Stimulated activated CD4-positive, alpha-beta T cell treated with anti-CD3 and anti-CD28 coated beads, Interleukin-1b, Interleukin-23, amount 100 ng/mL, for 24 hours (primary cell): ENCODE measurements around the gene LRRC7.

ENCODE experiments used
- DNase-seq, 4 experiments: peaks; one replicate each; pipeline ENCODE4 v3.0.0-alpha.2; 2020; ENCODE audit warnings: low read depth in 4 of 4, low spot score in 1 of 4

LRRC7 gene

DNA sequence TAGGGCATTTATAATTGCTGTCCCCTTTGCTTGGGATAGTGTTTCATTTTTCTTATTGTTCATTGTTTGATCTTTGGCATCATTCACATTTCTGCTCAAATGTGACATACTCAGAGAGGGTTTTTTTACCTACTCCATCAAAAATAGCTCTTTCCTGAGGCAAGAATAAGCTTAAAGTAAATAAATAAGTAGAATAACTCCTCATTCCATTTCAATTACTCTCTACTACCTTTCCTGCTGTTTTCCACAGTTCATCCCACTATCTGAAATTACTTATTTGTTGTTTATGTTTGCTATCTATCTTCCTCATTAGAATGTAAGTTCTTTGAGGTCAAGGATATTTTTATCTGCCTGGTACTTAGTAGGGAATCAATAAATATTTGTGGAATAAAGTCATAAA, 517.8 kb downstream of the LRRC7 start:
- no peak for DNase-seq

DNA sequence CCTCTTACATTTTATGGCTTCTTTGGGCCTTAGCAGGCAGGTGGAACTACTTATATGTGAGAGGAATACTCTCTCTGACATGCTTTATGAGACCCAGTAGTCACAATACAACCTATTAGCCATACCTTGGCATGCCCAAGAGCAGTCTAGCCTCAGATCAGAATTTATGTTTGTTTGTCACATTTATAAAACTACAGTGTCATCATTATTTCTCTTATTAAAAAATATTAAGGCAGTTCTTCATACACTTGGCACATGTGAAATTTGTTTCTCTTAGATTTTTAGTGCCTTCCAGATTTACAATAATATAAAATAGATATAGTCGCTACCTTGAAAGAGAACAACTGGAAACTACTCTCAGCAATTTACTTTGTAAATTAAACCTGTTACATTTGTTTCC, 519.2 kb downstream of the LRRC7 start:
- no peak for DNase-seq

DNA sequence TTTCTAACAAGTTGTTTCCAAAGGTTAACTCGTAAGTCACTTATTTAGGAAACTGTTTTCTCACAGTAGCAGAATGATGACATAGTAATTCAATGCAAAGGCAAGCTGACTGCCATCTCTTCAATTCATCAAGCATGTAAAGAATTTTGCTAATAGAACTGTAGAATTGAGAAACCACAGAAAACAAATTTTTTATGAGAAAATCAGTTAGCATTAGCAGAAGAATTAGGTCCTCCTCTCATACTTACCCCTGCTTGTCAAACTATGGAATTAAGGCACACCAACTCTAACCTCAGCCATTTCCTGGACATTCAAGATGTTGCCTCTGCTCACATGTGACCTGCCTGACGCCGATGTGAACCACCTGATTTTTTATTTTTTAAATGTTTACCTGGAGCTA, 522.4 kb downstream of the LRRC7 start:
- DNase-seq, result no peak

DNA sequence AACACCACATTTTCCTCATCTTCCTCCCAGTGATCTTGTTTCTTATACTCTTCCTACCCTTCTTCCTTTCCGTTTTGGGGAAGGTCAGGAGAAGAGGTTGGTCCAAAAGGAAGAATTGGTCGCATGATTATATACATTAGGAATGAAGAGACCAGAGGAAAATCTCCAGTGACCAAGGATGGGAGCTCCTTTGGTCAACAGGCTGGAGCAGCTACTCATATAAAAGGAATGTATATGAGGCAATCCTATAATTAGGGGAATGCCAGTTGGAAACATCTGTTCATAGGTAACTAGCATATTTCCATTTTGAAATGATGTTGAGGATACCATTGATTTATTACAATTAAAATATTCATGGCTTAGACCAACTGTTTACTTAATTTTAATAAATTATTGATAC, 523.2 kb downstream of the LRRC7 start:
- DNase-seq, result no peak

DNA sequence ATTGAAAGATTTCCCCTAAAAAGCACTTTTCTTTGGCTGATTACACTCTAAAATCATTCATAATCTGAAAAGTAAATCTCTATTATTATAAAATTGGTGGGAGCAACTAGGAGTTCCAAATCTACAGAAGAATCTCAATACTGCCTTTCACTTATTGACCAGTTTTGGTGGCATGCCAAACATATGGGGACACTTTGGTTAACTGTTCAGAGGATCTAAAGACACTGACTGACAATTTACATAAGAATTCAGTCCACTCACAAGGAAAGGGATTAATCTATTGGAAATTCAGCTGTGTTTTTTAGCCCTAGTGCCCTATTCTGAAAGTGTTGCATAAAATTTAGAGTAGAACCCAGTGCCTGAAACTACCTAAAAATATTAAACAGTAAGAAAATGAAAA, 524.1 kb downstream of the LRRC7 start:
- DNase-seq, result no peak

DNA sequence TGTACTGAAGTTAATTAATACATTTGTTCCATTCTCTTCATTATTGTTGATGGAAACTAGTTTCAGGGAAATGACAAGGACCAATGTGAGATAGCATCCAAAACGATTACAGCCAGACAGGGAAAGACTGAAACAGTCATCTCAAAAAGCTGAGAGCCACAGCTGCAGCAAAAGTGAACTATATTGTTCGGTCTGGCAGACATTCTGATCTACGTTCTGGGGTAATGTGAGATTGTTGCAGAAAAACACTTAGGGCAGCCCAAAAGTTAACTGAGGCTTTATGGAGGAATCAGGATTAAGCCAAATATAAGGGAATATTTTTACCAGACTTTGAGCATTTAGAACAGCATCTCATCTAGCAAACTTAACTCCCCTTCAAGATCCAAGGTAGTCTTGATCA, 524.8 kb downstream of the LRRC7 start:
- no peak for DNase-seq

DNA sequence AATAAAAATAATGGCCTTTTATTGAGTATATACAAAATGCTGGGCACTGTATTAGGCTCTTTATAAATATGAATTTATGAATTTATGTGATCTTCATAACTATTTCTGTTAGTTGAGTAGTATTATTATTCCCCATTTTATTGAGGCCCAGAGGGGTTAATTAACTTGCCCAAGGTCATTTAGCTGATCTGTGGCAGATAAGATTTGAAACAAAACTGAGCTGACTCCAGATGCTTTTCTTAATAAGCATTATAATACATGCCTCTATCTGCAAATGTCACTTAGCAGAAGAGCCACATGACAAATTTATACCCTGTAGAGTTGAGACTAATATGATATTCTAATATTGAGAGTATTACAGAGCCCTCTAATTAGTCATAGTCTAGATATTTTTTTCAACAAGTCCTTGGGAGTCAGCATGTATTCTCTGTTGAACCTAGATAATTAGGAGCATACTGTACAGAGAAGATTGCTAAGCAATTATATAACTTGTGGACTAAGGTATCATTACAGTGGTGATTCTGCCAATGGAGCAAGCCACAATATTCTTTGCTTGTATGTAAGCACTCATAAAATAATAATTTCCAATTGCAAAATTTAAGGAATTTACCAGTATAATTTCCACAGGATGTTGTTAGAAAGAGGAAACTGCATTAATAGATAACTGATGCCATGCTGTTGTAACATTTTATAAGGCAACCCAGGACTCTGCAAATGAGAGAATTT, 525.7 kb downstream of the LRRC7 start:
- no peak for DNase-seq

DNA sequence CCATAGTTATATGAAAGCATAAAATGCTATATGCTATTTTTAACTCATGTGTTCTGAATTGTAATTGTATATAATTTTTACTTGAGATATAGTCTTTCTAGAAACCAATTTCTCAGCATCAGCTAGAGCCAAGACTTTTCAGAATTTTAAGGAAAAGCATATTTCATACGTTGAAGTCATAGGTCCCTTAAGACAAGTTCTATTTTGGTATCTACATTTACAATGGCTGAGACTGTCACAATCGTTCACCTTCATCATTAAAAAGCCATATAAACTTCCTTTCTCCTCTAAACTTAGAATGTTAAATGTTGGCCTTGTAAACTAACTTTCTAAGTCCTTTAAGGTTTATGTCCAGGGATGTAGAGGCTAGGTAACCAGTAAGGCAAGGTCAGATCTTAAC, 533.5 kb downstream of the LRRC7 start:
- no peak for DNase-seq

DNA sequence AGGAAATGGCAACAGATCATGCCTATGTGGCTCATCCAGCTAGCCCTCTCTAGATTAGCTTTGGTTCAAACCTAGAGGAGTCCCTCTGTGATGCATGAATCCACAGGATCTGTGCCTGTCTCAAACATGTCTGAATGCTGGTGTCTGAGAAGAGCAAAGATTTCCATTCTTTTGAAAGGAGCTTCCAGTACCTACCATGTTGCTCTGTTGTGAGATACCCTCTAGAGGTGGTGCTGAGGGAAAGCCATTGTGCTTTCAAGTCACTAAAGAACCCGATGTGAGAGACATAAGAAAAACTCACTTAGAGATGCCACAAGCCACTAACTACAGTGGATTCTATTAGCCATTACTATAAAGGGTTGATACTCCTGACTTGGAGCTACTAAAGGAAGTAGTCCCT, 534.1 kb downstream of the LRRC7 start:
- DNase-seq, result no peak

DNA sequence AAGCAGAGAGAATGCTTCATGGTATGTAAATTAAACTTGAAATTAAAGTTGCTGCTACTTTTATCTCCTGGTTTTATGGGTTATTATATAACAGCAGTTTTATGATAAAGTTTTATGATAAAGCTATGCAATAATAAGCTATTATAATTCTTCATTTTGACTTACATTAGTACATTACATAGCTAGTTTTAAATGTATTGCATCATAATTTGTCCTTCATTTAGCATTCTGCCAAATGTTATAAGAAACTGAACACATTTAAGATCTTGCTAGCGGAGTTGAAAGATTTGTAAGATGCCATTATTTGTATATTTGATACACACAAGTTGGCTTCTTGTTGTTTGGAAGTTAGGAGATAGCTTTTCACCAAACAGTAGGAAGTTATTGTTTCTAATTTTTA, 536.0 kb downstream of the LRRC7 start:
- no peak for DNase-seq

DNA sequence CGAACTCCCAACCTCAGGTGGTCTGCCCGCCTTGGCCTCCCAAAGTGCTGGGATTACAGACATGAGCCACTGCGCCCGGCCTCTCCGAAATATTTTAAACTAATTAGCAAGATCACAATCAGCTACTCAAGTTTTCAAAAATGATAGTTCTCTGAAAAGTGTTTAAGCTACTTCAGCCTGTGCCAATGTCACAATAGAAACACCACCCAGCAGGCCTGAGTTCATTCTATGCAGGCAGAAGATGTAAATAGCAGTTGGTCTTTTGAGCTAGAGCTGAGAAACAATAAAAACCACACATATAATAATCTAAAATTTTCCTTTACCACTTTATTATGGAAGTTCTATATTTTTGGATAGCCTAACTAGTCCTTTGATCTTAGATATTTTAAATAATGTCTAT, 541.5 kb downstream of the LRRC7 start:
- no peak for DNase-seq

DNA sequence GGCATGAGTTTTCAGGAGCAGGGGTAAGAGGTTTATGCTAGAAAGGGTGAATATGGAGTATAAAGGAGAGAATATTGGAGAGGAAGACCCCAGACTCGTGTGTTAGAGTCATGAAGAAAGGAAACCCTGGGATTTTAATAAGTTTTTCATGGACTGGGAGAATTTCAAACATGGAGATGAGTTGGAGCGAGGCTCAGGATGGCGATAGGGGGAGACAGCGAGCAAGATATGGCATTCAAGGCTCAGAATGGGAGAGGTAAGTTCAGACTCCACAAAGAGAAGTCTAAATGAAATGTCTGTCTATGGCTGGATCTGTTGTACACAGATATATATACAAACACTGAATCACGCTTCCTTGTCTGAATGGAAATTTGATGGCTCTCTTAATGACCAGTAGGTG, 545.1 kb downstream of the LRRC7 start:
- DNase-seq, result no peak

DNA sequence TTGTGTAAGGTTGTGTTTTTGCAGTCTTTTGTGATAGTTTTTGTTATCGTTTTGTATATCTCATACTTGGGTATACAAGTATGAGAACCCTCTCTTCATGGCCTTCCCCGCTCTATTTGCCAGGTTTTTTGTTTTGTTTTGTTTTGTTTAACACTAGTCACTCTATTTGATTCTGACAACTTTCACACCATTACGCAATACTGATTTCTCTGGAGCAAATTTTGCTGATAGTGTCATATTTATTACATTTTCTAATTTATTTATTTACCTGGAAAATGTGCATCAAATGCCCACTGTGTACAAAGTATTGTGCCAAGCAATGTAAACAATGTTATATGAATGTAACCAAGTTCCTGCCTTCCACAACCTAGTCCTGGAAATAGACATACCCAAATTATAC, 547.6 kb downstream of the LRRC7 start:
- no peak for DNase-seq

DNA sequence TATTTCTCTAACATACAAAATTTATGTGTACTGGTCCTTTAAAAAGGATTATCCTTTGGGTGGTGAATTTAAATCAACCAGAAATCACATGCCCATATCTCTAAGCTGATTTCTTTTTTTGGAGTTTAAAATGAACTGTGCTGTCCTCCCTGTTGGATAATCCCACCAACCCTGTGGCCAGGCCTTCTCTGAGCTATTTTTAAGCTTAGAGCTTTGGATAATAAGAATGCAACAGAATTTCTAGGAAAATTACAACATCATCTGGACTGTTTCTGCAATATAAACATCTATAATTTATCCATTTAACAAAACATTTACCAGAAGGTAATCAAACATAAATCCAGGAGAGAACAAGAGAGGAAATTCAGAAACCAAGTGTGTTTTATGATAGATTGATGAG, 549.3 kb downstream of the LRRC7 start:
- DNase-seq, result no peak

DNA sequence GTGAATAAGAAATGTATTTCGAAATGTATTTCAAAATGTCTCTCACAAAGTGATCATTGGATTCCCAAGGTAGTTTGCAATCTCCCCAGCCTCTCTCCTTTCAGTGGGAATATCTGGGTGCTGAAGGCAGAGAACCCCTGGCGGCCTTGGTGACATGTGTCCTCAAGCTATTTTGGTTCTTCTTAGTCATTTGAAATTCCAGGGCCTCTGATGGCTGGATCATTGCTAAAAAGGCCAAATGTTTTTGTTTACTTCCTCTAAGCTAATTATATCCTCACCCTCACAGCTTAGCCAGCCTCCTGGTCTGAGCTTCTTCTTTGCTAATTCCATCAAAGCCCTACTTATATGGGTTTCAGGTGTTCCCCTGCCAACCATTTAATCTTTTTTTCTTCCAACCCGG, 566.4 kb downstream of the LRRC7 start:
- no peak for DNase-seq

DNA sequence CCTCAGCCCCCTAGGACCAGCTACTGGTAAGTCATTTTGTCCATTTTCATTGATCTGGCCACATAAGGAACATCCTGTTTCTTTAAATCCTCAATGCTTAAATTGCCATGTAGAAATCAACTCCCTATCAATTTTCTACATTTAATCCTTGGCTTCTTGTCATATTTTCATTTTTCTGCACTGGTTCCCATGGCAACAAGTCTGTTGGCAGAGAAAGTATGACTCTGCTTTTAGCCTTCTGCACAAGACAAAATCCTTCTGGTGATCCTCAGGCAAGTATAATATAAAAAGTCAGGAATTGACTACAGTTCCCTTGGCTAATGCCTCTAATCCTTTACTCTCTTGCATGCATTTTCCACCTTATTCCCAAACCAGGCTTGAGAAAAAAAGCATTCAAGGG, 572.6 kb downstream of the LRRC7 start:
- DNase-seq, result no peak

DNA sequence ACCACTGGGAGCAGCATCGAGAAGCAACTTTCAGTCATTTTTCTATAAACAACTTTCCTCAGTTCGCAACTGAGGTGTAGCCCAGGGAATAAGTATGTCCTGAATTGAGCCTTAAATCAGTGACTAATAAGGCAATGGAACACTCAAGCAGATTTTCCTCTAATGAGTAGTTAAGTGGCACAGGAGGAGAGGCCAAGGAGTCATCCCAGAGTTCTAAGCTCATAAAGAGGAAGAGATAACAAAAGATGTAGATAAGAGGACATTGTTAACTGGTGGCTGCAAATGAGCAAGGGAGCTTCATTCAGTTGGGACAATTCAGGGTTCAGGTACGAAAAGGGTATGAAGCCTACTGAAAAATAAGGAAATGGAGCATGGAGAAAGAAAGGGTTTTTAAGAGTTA, 573.2 kb downstream of the LRRC7 start:
- no peak for DNase-seq

DNA sequence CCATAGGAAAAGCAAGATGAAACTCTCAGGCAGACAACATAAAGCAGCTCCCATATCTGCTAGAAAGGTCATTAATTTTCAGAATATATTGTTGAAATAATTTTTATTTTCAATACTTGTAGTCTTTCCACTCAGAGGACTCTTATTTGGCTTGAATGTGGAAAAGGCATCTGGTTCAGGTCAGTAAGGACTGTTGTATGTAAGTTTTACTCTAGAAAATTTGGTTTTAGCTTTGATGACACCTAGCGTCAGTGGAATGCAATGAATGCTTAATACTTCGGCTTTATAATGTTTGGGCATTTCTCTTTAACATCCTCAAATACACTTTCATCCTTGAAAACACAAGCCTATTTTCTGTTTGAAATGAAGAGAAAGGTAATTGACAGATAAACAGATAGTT, 574.4 kb downstream of the LRRC7 start:
- DNase-seq, result no peak

DNA sequence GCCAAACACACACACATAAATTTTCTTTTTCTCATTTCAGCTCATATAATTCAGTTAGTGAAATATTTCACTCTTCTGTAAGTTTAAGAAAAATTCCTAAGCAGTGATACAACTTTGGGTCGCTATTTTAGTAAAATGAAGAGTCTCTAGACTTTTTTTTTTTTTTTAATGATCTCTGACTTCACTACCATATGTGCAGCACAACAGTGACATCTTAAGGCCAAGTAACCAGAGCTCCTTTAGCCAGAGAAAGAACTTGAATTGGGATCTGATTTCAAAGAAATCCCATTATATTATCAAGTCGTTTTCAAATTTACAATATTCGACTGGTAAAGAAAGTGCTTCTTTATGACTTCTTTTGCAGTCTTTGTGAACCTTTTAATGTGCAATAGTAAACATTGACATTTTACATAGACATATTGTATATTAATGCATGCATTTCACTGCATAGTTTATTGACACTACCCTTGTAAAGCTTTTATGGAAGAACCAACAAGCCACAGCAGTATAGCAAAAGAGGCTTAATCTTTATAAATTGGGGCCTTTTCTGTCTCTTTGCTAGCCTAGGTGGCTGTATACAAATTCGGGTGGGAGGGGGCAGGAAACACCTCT, 575.4 kb downstream of the LRRC7 start:
- DNase-seq, result no peak

DNA sequence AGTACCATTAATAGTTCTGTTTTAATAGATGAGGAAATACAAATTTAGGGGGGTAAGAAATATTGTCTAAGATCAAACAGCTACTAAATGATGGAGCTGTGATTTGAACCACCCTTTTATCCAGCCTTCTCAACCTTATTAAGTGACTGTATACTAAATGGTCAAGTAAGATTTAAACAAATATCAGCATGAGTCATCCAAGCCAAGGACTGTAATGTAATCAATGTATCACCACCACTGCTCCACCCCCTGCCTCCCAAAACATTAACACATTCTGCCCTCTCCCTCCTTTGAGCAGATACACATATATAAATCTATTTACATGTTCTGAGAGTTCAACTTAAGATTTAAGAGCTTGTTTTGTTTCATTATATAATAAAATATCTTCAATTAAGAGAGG, 578.8 kb downstream of the LRRC7 start:
- no peak for DNase-seq

DNA sequence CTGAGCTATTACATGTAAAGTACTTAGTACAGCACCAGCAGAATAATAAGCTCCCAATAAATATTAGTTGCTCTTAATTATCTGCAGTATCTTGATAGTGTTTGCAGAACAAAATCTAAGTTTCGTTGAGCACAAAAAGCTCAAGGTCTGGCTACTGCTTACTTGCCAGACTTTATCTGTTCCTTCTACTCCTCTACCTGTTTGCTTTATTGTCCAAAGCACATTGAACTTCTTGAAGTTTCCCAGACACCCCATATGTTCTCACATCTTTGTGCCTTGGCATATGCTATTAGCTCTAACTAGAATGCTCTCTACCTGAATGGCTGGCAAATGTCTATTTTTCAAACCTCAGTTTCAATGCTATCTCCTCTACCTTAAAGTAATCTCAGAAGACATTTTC, 582.7 kb downstream of the LRRC7 start:
- no peak for DNase-seq

DNA sequence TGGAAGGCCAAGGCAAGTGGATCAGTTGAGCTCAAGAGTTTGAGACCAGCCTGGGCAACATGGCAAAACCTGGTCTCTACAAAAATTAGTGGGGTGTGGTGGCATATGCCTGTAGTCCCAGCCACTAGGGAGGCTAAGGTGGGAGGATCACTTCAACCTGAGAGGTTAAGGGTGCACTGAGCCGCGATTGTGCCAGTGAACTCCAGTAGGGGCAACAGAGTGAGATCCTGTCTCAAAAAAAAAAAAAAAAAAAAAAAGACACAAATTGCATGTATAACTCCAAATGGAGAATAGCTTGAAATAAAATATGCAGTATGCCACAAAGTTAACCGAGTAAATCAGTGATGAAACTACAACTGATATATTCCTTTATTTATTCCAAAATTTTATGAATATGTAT, 586.0 kb downstream of the LRRC7 start:
- no peak for DNase-seq

DNA sequence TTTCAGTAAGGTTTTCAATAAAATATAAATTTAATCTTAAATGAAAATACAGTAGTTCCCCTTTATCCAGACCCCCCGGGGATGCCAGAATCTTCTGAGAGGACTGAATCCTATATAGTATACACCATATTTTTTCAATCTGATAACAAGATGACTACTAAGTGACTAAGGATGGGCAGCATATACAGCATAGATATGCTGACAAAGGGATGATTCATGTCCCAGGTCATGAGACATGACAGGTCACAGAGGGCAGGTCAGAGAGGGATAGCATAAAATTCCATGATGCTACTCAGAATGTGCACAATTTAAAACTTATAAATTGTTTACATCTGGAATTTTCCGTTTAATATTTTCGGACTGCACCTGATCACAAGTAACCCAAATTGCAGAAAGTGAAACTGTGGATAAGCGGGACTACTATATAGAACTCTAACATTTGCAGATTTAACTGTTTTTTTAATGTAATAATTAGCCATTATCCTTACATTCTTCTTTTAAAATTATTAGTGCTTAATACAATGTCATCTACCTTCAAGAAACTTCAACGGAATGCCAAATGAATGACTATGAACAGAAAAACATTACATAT, 588.9 kb downstream of the LRRC7 start:
- DNase-seq, result no peak
